Measurements from ENCODE around the gene TMPRSS9.

The TMPRSS9 gene

DNA sequence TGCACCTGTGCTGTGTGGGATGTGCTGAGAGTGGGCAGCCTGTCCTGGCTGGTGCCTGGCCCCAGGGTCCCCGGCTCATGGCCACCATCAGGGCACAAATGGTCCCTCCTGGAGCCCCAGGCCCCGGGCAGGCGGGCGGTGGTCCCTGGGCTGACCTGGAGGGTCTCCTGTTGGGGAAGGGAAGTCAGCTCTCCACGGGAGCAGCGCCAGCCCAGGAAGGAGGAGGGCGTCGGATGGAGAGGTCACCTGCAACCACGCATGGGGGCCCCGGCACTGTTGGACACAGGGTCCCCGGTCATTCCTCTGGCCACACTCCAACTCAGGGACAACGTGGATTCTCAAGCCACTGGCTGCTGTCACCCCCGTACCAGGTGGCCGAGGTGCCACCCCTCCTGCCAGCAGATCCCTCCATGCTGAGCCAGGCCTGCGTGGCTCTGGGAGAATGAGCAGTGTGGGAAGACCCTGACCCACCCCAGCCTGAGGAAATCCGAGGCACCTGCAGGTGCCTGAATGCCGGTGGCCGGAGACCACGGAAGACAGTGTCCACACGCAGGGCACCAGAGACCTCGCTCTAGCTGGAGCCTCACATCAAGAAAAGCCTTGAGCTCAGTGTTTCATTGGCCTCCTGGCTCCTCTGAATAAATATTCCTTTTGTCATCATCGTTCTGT, 83.2 kb downstream of the TMPRSS9 start:
- no peaks in the 10 kb centered on the region for H3K4me1 ChIP-seq (ENCODE audit: control insufficient read depth in 5 of 5, insufficient read depth in 5 of 5, low read length in 5 of 5)
- peaks cover 0 to 38% (median 22%) of the 10 kb centered on the region in 5 donors for H3K36me3 ChIP-seq (ENCODE audit: control insufficient read depth in 5 of 5, insufficient read depth in 5 of 5, low read length in 5 of 5)

GRCh38 chr19:2443785-2444182, 83.7 kb downstream of the TMPRSS9 start:
- no peak overlapping the region for H3K9ac ChIP-seq (ENCODE audit: low read length in 5 of 5)
- H3K4me3 ChIP-seq (ENCODE audit: low read depth in 1 of 5, low read length in 5 of 5), result no peak overlapping the region
- H3K27ac ChIP-seq (ENCODE audit: low read depth, low read length), result no peak overlapping the region
- no peaks in the 10 kb centered on the region for H3K9me3 ChIP-seq (ENCODE audit: control insufficient read depth in 5 of 5, low read length in 5 of 5)
- no peaks in the 10 kb centered on the region for H3K4me1 ChIP-seq (ENCODE audit: control insufficient read depth in 5 of 5, insufficient read depth in 5 of 5, low read length in 5 of 5)
- no peaks in the 10 kb centered on the region for H3K27me3 ChIP-seq (ENCODE audit: control insufficient read depth in 5 of 5, insufficient read depth in 4 of 5, low read length in 5 of 5)
- H3K36me3 ChIP-seq (ENCODE audit: control insufficient read depth in 5 of 5, insufficient read depth in 5 of 5, low read length in 5 of 5), result peaks cover 0 to 34% (median 22%) of the 10 kb centered on the region in 5 donors

More for the DNA sequence above, 83.2 kb downstream of the TMPRSS9 start:
- H3K27me3 ChIP-seq (ENCODE audit: control insufficient read depth in 5 of 5, insufficient read depth in 4 of 5, low read length in 5 of 5), result no peaks in the 10 kb centered on the region
- H3K27ac ChIP-seq (ENCODE audit: low read depth, low read length), result no peak overlapping the region
- H3K9me3 ChIP-seq (ENCODE audit: control insufficient read depth in 5 of 5, low read length in 5 of 5), result no peaks in the 10 kb centered on the region
- no peak overlapping the region for H3K9ac ChIP-seq (ENCODE audit: low read length in 5 of 5)
- no peak overlapping the region for H3K4me3 ChIP-seq (ENCODE audit: low read depth in 1 of 5, low read length in 5 of 5)

GRCh38 chr19:2444251-2445002, 84.4 kb downstream of the TMPRSS9 start:
- Histone ChIP-seq H3K27me3 (ENCODE audit: control insufficient read depth in 5 of 5, insufficient read depth in 4 of 5, low read length in 5 of 5) (no peaks in the 10 kb centered on the region), H3K9ac (ENCODE audit: low read length in 5 of 5) (no peak overlapping the region), H3K9me3 (ENCODE audit: control insufficient read depth in 5 of 5, low read length in 5 of 5) (no peaks in the 10 kb centered on the region), H3K4me3 (ENCODE audit: low read depth in 1 of 5, low read length in 5 of 5) (no peak overlapping the region), H3K27ac (ENCODE audit: low read depth, low read length) (no peak overlapping the region), H3K4me1 (ENCODE audit: control insufficient read depth in 5 of 5, insufficient read depth in 5 of 5, low read length in 5 of 5) (no peaks in the 10 kb centered on the region), H3K36me3 (ENCODE audit: control insufficient read depth in 5 of 5, insufficient read depth in 5 of 5, low read length in 5 of 5) (peaks cover 0 to 34% (median 22%) of the 10 kb centered on the region in 5 donors)

DNA sequence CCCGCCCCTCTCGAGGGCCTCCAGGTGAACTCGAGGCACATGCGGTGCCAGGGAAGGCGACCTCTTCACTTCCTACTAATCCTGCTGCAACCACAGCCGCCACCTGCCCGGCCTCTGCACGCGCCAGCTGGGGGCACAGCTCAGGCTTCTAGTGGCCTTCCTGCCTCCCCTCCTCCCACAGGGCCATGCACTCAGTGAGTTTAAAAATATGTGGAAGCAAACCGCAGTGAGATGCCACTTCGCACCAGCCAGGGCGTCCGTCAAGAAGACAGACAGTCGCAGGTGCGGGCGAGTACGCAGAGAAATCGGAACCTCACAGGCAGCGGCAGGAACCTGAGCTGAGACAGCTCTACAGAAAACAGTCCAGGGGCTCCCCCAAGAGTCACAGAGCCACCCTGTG, 86.3 kb downstream of the TMPRSS9 start:
- Histone ChIP-seq H3K9me3 (ENCODE audit: control insufficient read depth in 5 of 5, low read length in 5 of 5) (no peaks in the 10 kb centered on the region), H3K27ac (ENCODE audit: low read depth, low read length) (no peak overlapping the region), H3K27me3 (ENCODE audit: control insufficient read depth in 5 of 5, insufficient read depth in 4 of 5, low read length in 5 of 5) (no peaks in the 10 kb centered on the region), H3K4me3 (ENCODE audit: low read depth in 1 of 5, low read length in 5 of 5) (no peak overlapping the region), H3K4me1 (ENCODE audit: control insufficient read depth in 5 of 5, insufficient read depth in 5 of 5, low read length in 5 of 5) (no peaks in the 10 kb centered on the region), H3K36me3 (ENCODE audit: control insufficient read depth in 5 of 5, insufficient read depth in 5 of 5, low read length in 5 of 5) (peaks cover 0 to 28% (median 22%) of the 10 kb centered on the region in 5 donors), H3K9ac (ENCODE audit: low read length in 5 of 5) (no peak overlapping the region)

DNA sequence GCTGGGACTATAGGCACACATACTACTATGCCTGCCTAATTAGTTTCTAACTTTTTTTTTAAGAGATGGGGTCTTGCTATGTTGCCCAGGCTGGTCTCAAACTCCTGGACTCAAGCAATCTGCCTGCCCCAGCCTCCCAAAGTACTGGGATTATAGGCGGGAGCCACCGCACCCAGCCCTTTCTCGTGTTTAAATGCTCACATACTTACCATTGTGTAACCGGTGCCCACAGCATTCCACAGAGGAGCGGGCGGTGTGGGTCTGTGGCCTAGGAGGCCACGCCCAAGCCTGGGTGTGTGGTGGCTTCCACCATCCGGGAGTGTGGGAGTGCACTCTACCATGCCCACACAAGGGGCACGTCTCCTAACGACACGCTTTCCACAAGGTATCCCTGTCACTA, 89.0 kb downstream of the TMPRSS9 start:
- Histone ChIP-seq H3K27ac (ENCODE audit: low read depth, low read length) (no peak overlapping the region), H3K9me3 (ENCODE audit: control insufficient read depth in 5 of 5, low read length in 5 of 5) (no peaks in the 10 kb centered on the region), H3K4me1 (ENCODE audit: control insufficient read depth in 5 of 5, insufficient read depth in 5 of 5, low read length in 5 of 5) (no peaks in the 10 kb centered on the region), H3K9ac (ENCODE audit: low read length in 5 of 5) (no peak overlapping the region), H3K36me3 (ENCODE audit: control insufficient read depth in 5 of 5, insufficient read depth in 5 of 5, low read length in 5 of 5) (peaks cover 0 to 7% (median 4%) of the 10 kb centered on the region in 5 donors), H3K27me3 (ENCODE audit: control insufficient read depth in 5 of 5, insufficient read depth in 4 of 5, low read length in 5 of 5) (no peaks in the 10 kb centered on the region), H3K4me3 (ENCODE audit: low read depth in 1 of 5, low read length in 5 of 5) (no peak overlapping the region)

- H3K36me3 ChIP-seq (ENCODE audit: control insufficient read depth in 5 of 5, insufficient read depth in 5 of 5, low read length in 5 of 5), result no peaks in the 10 kb centered on the region
- no peaks in the 10 kb centered on the region for H3K9me3 ChIP-seq (ENCODE audit: control insufficient read depth in 5 of 5, low read length in 5 of 5)
- H3K27me3 ChIP-seq (ENCODE audit: control insufficient read depth in 5 of 5, insufficient read depth in 4 of 5, low read length in 5 of 5), result no peaks in the 10 kb centered on the region
- no peak overlapping the region for H3K27ac ChIP-seq (ENCODE audit: low read depth, low read length)
- H3K4me3 ChIP-seq (ENCODE audit: low read depth in 1 of 5, low read length in 5 of 5), result no peak overlapping the region
- H3K4me1 ChIP-seq (ENCODE audit: control insufficient read depth in 5 of 5, insufficient read depth in 5 of 5, low read length in 5 of 5), result peaks cover 0 to 11% (median 10%) of the 10 kb centered on the region in 5 donors
- H3K9ac ChIP-seq (ENCODE audit: low read length in 5 of 5), result no peak overlapping the region
These were observed 91.1 kb downstream of the TMPRSS9 start for GRCh38 chr19:2451138-2451537.

DNA sequence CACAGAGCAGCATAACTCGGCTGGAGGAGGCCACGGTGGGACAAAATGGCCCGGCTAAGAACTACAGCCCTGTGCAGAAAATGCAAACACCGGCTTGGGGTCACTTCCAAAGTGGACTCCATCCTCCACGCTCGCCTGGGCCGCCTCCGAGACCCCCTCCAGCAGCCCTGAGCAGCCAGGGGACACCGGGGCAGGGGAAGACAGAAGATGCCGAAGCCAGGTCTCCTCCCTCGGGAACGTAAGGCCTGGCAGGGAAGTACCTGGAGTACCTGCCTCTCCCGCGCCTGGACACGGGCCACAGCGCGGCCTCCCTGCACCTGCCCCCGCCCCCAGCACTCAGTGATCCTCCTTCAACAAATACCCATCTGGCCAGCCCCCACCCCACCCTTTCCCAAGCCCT, 91.7 kb downstream of the TMPRSS9 start:
- Histone ChIP-seq H3K4me3 (ENCODE audit: low read depth in 1 of 5, low read length in 5 of 5) (no peak overlapping the region), H3K27ac (ENCODE audit: low read depth, low read length) (no peak overlapping the region), H3K9me3 (ENCODE audit: control insufficient read depth in 5 of 5, low read length in 5 of 5) (no peaks in the 10 kb centered on the region), H3K9ac (ENCODE audit: low read length in 5 of 5) (no peak overlapping the region), H3K4me1 (ENCODE audit: control insufficient read depth in 5 of 5, insufficient read depth in 5 of 5, low read length in 5 of 5) (peaks cover 0 to 13% (median 11%) of the 10 kb centered on the region in 5 donors), H3K27me3 (ENCODE audit: control insufficient read depth in 5 of 5, insufficient read depth in 4 of 5, low read length in 5 of 5) (no peaks in the 10 kb centered on the region), H3K36me3 (ENCODE audit: control insufficient read depth in 5 of 5, insufficient read depth in 5 of 5, low read length in 5 of 5) (no peaks in the 10 kb centered on the region)

DNA sequence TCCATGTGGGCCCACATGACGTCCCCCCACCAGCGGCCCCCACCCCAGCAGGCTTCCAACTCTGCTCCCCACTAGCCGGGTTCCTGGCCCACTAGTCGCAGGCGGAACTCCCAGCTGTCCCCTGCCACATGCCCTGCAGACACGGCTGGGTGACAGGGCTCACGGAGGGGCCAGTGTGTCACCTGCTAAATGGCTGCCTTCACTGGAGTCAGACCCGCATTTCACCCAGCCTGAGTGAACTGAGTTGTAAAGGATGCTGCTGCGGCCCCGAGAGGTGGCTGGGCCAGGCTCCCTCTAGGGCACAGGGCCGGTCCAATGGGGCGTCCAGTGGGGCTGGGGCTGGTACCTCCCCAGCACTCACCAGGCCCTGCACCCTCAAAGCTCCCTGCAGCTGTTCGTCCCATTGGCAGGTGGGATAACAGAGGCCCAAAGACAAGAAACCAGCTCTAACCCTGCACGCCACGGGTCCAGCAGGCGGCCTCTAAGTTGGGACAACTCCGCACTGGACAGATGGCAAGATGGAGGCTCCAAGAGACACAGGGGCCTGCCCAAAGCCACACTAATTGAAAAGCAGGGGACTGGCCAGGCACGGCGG, 93.5 kb downstream of the TMPRSS9 start:
- no peaks in the 10 kb centered on the region for H3K36me3 ChIP-seq (ENCODE audit: control insufficient read depth in 5 of 5, insufficient read depth in 5 of 5, low read length in 5 of 5)
- H3K9me3 ChIP-seq (ENCODE audit: control insufficient read depth in 5 of 5, low read length in 5 of 5), result no peaks in the 10 kb centered on the region
- peaks cover 0 to 19% (median 15%) of the 10 kb centered on the region in 5 donors for H3K4me1 ChIP-seq (ENCODE audit: control insufficient read depth in 5 of 5, insufficient read depth in 5 of 5, low read length in 5 of 5)

DNA sequence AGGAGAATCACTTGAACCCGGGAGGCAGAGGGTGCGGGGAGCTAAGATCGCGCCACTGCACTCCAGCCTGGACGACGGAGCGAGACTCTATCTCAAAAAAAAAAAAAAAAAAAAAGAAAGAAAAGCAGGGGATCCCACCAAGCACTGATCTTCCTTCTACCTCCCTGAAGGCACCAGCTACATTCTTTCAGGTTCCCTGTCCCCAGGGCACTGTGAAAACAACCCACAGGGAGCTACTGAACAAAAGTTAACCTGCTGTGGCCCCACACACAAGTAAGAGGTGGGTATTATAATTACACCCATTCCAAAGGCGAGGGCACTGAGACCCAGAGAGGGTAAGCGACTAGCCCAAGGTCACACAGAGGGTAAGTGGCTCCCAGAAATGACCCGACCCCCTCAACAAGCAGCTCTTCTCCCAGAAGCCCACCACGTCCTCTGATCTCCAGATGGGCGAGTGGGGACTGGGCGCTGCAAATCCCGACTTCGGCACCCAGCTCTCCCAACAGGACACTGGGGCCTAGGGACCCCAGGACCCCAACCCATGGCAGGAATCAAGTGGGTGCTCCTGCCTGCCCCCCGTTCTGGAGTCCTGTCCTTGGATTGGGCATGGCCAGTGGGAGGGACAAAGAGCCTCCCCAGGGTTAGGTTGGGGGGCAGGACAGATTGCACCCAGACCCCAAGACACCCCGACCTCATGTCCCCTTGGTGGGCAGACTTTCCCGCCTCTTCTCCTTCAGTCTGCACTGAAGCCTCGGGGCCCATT, 94.3 kb downstream of the TMPRSS9 start:
- H3K36me3 ChIP-seq (ENCODE audit: control insufficient read depth in 5 of 5, insufficient read depth in 5 of 5, low read length in 5 of 5), result no peaks in the 10 kb centered on the region
- peaks cover 0 to 19% (median 15%) of the 10 kb centered on the region in 5 donors for H3K4me1 ChIP-seq (ENCODE audit: control insufficient read depth in 5 of 5, insufficient read depth in 5 of 5, low read length in 5 of 5)
- no peaks in the 10 kb centered on the region for H3K27me3 ChIP-seq (ENCODE audit: control insufficient read depth in 5 of 5, insufficient read depth in 4 of 5, low read length in 5 of 5)
- H3K9me3 ChIP-seq (ENCODE audit: control insufficient read depth in 5 of 5, low read length in 5 of 5), result no peaks in the 10 kb centered on the region
- no peak overlapping the region for H3K9ac ChIP-seq (ENCODE audit: low read length in 5 of 5)
- H3K4me3 ChIP-seq (ENCODE audit: low read depth in 1 of 5, low read length in 5 of 5), result no peak overlapping the region
- no peak overlapping the region for H3K27ac ChIP-seq (ENCODE audit: low read depth, low read length)

More for the DNA sequence above, 93.5 kb downstream of the TMPRSS9 start:
- H3K4me3 ChIP-seq (ENCODE audit: low read depth in 1 of 5, low read length in 5 of 5), result no peak overlapping the region
- H3K27ac ChIP-seq (ENCODE audit: low read depth, low read length), result no peak overlapping the region
- no peak overlapping the region for H3K9ac ChIP-seq (ENCODE audit: low read length in 5 of 5)
- no peaks in the 10 kb centered on the region for H3K27me3 ChIP-seq (ENCODE audit: control insufficient read depth in 5 of 5, insufficient read depth in 4 of 5, low read length in 5 of 5)
